HG03439 (cell line): Measurements from ENCODE around the gene MAPK12.

Source experiments
- ATAC-seq: cut with Tn5 transposase; IDR thresholded peaks from one replicate; pipeline ENCODE4 v1.9.1; 2021; ENCODE audit warnings: mild to moderate bottlenecking, moderate library complexity; ENCODE audit not compliant: unreplicated experiment

Gene MAPK12

GRCh38 chr22:50261615-50262459, at the start of gene MAPK12:
Gene MAPK12, minus strand, starts transcription at chr22:50261683. Its CDS starts 174 bp downstream, at chr22:50261509.
- ATAC-seq, result no peak

- ATAC-seq, result no peak
These were observed 49.5 kb upstream of the MAPK12 start for GRCh38 chr22:50310949-50311444.

- no peak for ATAC-seq
These were observed 48.7 kb upstream of the MAPK12 start for GRCh38 chr22:50310031-50310722.

- ATAC-seq, result no peak
These were observed 48.1 kb upstream of the MAPK12 start for GRCh38 chr22:50309601-50309991.

- no peak for ATAC-seq
These were observed 47.6 kb upstream of the MAPK12 start for GRCh38 chr22:50308986-50309600.

- no peak for ATAC-seq
These were observed 47.1 kb upstream of the MAPK12 start for GRCh38 chr22:50308597-50308935.

GRCh38 chr22:50307890-50308596, 46.6 kb upstream of the MAPK12 start:
- no peak for ATAC-seq

- no peak for ATAC-seq
These were observed 45.6 kb upstream of the MAPK12 start, which contains the start of gene PLXNB2 for GRCh38 chr22:50306753-50307749. Gene PLXNB2, minus strand, starts transcription at chr22:50307646. Its CDS starts 17,062 bp downstream, at chr22:50290584.

GRCh38 chr22:50305923-50306566, 44.6 kb upstream of the MAPK12 start:
- peak; percentile 48 for ATAC-seq

GRCh38 chr22:50305393-50305922, 44.0 kb upstream of the MAPK12 start:
- ATAC-seq, result peak; percentile 13

- ATAC-seq, result no peak
These were observed 43.3 kb upstream of the MAPK12 start for GRCh38 chr22:50304528-50305392.

GRCh38 chr22:50303848-50304527, 42.5 kb upstream of the MAPK12 start:
- ATAC-seq, result no peak

GRCh38 chr22:50303515-50303847, 42.0 kb upstream of the MAPK12 start:
- ATAC-seq, result no peak

GRCh38 chr22:50302564-50302963, 41.1 kb upstream of the MAPK12 start:
- no peak for ATAC-seq

- ATAC-seq, result no peak
These were observed 40.6 kb upstream of the MAPK12 start for GRCh38 chr22:50302041-50302541.

GRCh38 chr22:50301581-50301991, 40.1 kb upstream of the MAPK12 start:
- no peak for ATAC-seq

- ATAC-seq, result no peak
These were observed 39.3 kb upstream of the MAPK12 start for GRCh38 chr22:50300620-50301257.
